Activated CD4-positive, alpha-beta T cell treated with anti-CD3 and anti-CD28 coated beads, Interleukin-2, amount 50 U/mL, for 16 hours (primary cell): ENCODE results near the gene PRAMEF11.
"Not testable (repeated sequence)": the region's sequence is repeated elsewhere in the genome, so short reads cannot be mapped to it uniquely, and the experiment has no call there.

Experiments
- DNase-seq: peaks from one replicate; pipeline ENCODE4 v3.0.0-alpha.2; 2020

PRAMEF11 gene

DNA sequence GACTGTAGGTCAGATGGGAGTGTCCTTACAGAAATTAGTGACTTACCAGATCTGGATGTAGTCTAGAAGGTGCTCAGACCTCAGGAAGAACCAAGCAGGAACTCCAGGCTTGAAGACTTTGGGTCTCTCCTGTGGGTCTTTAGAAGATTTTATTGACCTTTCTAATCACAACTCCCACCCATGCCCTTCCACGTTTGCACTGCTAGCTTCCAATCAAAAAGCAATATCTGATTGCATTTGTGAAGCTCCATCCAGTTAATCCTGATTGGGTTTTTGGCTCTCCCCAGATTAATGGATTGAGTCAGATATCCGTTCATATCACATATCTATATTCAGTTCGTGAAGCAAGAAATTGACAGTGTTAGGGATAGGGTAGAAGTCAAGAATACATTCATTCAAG is at the start of gene PRAMEF11:
TSS of gene PRAMEF11 (minus strand) at position 101 of the 400 bp plus-strand sequence. CDS start 2,621 bp downstream, outside the sequence.
- DNase-seq: not testable (repeated sequence)

DNA sequence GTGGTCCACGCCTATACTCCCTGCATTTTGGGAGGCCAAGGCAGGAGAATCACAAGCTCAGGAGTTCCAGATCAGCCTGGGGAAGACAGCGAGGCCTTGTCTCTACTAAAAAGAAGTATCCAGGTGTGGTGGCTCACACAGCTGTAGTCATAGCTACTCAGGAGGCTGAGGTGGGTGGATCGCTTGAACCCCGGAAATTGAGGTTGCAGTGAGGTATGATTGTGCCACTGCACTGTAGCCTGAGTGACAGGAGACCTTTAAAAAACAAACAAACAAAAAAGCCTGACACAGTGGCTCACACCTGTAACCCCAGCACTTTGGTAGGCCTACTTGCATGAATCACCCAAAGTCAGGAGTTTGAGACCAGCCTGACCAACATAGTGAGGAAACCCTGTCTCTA is 47.2 kb upstream of the PRAMEF11 start:
- not testable (repeated sequence) for DNase-seq

DNA sequence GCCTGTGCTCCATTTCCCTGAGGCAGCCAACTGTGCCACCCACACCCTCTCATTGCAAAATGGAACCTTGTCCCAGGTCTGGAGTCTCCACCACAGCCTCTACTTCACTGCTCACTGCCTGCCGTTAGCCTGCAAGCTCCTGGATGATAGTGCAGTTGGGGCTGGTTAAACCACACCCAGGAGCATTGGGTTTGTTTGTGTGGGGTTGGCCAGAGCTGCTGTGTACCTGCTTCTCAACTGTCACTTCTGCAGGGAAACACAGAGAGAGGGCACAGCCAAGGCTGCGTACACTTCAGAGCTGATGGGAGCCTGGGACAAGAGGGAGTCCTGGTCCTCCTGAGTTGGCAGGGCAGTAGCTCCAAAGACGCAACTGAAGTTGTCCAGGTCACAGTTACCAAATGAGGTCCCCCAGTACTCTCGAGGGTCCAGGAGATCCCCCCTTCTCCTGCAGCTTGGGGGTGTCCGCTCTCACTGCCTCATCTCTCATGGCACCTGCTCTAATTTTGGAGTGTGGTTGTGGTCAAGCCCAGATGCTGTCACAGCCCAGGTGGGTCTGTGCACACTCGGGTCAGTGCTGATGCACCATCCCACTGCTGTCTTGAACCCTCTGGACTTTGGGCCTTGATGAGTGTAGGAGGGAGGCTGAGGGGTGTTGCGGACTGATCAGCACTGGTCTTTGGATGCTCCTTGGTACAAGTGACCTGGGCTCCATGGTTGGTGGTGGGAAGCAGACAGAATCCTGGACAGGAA is 32.1 kb upstream of the PRAMEF11 start:
- not testable (repeated sequence) for DNase-seq

DNA sequence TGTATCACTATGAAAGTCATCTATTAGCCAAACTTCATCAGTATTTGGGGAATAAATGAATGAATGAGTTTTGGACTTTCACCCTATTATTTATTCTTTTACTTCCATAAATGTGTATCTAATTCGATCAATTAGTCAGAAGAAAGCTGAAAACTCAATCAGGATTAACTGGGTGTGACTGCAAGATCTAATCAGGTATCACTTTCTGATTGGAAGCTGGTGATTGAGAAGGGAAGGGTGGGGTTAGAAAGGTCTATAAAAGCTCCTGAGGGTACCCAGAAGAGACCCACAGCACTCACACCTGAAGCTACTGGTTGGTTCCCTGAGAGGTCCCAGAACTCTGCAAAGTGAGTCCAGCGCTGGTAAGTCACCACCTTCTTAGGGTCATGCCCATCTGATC is 25.6 kb upstream of the PRAMEF11 start, which contains the start of gene PRAMEF2:
TSS of gene PRAMEF2 (plus strand) at position 301 of the 400 bp plus-strand sequence. CDS start 1,924 bp downstream, outside the sequence.
- not testable (repeated sequence) for DNase-seq

DNA sequence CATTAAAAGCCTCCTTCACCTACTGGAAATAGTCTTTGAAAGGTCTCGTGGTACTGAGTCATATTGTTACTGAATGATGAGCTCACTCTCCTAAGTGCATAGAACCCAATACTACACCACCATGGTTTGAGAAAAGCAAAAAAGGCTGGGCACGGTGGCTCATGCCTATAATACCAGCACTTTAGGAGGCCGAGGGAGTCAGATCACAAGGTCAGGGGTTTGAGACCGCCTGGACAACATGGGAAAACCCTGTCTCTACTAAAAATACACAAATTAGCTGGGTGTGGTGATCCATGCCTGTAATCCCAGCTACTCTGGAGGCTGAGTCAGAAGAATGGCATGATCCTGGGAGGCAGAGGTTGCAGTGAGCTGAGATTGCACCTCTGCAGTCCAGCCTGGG is 20.6 kb upstream of the PRAMEF11 start:
- no peak for DNase-seq

DNA sequence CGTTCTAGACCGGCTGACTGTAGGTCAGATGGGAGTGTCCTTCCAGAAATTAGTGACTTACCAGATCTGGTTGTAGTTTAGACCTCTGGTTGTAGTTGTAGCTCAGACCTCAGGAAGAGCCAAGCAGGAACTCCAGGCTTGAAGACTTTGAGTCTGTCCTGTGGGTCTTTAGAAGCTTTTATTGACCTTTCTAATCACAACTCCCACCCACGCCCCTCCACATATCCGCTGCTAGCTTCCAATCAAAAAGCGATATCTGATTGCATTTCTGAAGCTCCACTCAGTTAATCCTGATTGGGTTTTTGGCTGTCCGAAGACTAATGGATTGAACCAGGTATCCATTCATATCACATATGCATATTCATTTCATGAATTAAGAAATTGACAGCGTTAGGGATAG is 17.4 kb upstream of the PRAMEF11 start, which contains the start of gene HNRNPCL1:
TSS of gene HNRNPCL1 (minus strand) at position 101 of the 400 bp plus-strand sequence. CDS start 431 bp downstream, outside the sequence.
- not testable (repeated sequence) for DNase-seq

DNA sequence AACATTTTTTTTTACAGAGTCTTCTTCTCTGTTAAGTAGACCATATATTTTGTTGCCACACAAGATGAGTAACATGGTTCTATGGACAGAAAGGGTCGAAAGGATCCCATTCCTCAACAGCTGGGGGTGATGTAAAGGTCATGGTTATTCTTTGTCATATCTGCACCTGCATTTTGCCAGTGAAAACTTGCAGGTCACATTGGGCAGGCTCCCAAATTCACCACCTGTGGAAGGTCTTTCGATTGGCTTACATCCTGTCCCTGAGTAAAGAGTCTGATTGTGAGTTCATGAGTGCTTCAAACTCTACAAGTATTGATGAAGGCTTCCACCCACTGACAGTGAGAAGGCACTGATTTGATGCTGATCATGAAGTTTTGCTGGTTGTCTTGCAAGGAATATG is 2.0 kb upstream of the PRAMEF11 start:
- not testable (repeated sequence) for DNase-seq

DNA sequence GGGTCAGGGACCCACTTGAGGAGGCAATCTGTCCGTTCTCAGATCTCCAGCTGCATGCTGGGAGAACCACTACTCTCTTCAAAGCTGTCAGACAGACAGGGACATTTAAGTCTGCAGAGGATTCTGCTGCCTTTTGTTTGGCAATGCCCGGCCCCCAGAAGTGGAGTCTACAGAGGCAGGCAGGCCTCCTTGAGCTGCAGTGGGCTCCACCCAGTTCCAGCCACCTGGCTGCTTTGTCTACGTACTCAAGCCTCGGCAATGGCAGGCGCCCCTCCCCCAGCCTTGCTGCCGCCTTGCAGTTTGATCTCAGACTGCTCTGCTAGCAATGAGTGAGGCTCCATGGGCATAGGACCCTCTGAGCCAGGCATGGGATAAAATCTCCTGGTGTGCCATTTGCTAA is 12.1 kb downstream of the PRAMEF11 start:
- not testable (repeated sequence) for DNase-seq

DNA sequence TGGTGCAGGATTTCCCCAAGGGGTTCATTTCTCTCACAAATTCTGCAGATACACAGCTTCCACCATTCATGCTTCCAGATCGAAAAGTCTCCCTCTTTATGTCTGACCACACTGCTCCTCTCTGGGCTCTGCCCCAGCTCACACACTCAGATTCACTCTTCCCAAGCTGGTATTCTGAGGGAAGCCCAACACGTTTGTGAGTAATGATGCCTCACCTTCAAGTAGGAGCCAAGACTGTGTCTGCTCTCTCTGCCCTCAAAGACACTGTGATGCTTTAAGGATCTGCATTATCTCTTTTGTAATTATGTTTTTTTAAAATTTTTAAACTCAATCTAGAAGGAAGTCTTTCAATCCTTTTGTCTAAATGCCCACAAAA is 19.8 kb downstream of the PRAMEF11 start:
- DNase-seq: no peak

DNA sequence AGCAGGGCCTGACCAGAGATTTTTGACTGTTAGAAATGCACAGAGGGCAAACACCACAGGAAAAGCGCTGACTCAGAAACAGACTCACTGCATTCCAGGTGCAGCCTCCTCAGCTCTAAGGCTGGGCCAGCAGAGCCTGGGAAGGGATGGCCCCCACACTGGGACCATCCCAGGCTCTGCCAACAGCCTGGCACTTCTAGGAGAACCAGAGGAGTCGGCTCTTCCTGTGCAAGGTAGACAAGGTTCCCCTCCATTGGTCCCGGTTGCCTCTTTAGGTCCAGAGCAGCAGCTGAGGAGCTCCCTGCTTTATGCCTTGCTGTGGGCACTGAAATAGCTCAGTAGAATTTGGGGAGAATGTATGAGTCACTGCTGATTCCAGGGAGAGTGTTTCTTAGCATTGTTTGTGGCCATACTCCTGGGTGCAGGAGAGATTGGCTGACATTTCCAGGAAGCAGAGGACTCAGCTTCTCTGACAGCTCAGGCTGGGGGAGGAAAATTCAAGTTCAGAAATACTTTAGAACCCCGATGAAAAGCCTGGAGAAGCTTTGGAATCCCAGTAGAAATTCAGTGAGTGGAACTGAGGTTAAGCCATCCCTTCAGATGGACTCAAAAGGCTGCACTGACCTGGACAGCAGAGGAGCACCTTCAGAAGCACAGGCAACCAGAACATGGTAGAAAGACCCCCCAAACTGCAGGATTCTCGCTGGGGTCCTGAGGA is 20.4 kb downstream of the PRAMEF11 start:
- DNase-seq: no peak

DNA sequence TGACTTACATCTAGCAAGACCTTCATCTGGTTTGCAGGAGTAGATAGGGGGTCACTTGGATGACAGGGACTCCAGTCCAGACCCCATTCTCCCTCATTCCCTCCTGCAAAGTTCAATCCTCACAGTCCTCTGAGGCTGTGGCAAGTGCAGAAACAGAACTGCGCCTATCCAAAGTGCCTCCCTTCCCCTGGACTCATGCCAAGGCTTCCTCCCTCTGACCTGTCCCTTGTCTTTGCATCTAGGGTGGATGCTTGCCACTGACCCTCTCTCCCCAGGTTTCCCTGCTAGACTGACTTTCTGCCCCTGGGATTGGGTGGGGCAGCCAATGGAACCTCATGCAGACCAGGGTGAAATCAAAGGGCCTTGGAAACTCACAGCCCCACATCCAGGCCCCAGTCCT is 21.3 kb downstream of the PRAMEF11 start:
- DNase-seq: no peak

DNA sequence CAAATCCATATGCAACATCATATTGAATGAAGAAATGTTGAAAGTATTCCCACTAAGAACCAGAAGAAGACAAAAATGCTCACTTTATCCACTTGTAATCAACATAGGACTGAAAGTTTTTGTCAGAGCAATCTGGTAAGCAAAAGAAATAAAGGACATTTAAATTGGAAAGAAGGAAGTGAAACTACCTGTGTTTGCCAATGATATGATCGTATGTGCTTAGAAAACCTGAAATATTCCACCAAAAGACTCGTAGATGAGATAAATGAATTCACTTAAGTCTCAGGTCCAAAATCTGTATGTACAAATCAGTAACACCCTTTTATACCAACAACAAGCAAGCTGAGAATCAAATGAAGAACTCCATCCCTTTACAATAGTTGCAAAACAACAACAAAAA is 31.5 kb downstream of the PRAMEF11 start:
- no peak for DNase-seq

DNA sequence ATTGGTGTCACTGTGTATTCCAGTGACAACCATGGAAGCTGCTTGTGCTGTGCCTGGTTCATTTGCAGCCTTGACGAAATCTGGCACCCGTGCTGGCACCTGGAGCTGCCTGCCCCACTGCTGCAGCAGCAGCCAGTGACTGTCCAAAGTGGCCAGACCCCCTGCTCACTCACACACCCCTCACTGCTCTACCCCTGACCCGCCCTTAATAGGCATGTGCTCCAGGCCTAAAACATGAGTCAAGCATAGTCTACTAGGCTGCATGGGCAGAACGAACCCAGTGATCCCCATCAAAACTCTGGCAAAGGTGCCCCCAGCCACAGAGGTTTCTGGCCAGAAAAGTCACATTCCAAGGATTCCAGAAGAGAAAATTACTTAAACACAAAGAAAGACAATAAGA is 32.3 kb downstream of the PRAMEF11 start:
- DNase-seq: no peak

DNA sequence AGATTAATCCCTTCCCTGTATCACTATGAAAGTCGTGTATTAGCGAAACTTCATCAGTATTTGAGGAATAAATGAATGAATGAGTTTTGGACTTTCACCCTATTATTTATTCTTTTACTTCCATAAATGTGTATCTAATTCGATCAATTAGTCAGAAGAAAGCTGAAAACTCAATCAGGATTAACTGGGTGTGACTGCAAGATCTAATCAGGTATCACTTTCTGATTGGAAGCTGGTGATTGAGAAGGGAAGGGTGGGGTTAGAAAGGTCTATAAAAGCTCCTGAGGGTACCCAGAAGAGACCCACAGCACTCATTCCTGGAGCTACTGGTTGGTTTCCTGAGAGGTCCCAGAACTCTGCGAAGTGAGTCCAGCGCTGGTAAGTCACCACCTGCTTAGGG is 40.1 kb downstream of the PRAMEF11 start, which contains the start of gene PRAMEF1:
TSS of gene PRAMEF1 (plus strand) at position 301 of the 400 bp plus-strand sequence. CDS start 1,831 bp downstream, outside the sequence.
- not testable (repeated sequence) for DNase-seq

DNA sequence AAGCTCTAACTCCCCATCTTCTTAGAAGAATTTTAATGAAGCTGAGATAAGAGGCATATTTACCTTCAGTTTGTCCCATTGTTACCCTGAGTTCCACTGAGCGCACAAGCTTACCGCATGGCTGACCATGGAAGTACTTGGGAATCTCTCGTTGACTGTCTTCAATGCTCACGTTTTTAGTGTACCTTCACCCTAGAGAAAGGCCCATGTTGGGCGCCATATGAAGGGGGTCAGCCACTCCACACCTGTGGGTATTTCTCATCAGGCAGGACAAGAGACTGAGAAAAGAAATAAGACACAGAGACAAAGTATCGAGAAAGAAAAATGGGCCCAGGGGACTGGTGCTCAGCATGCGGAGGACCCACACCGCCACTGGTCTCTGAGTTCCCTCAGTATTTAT is 46.5 kb downstream of the PRAMEF11 start:
- DNase-seq: not testable (repeated sequence)

DNA sequence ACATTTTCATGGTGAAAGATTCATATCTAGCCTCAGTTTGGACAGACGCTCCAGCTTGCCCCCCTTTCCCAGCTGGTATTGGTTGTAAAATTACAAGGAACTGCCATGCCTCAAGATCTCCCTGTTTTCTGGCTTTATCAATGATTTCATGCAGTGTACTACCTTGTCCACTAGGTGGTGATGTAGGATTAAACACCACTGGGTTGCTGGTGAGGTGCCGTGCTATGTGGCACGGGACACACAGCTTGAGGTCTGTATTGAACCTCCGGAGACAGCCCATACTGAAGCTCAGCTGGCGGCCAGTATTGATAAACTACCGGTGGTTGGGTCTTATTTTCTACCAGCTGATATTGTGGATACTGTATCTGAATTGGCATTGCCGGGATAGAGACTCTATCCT is 47.4 kb downstream of the PRAMEF11 start:
- peak; percentile 33 for DNase-seq

DNA sequence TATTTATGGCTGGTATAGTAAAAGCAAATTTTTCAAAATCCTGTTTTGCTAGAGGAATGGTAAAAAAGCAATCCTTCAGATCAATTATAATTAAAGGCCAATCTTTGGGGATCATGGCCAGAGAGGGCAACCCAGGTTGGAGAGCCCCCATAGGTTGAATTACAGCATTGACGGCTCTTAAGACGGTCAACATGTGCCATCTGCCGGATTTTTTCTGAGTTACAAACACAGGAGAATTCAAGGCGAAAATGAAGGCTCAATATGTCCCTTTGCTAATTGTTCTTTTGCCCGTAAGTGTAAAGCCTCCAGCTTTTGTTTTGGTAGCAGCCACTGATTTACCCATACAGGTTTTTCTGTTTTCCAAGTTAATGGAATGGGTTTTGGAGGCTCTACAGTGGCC is 49.7 kb downstream of the PRAMEF11 start:
- not testable (repeated sequence) for DNase-seq

DNA sequence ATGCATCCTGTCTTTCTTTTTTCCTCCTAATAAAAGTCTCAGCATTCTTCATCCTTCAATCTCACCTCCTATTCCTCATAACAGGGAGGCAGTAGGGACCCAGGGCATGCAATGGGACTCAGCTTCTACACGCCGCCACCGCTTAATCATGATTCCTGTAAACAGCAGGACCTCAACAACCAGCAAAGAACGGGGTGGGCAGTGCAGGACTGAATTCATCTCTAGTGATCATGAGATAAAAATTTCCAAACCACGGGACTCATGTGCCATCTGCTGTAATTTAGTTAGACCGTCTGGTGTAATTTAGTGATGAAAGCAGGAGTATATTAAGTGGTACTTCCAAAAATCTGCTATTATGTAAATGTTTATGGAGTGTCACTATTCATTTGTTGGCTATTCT is 52.3 kb downstream of the PRAMEF11 start:
- DNase-seq: no peak

DNA sequence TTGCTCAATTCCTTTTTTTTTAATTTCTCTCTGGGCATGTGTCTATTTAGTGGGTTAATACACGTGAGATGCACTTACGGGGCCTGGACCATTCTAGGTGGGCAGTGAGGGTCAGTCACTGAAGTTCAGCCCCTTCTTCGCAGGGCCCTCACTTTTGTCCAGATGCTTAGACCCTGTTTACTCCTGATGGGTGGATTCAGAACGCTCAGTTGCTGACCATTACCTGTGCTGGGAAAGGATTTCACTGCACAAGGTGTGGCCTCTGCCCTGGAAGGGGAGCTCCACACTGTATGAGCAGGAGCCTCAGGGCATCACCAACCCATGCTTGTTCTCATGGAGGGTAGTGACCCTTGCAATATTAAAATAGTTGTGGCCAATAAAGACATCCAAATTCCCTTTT is 53.1 kb downstream of the PRAMEF11 start:
- no peak for DNase-seq

DNA sequence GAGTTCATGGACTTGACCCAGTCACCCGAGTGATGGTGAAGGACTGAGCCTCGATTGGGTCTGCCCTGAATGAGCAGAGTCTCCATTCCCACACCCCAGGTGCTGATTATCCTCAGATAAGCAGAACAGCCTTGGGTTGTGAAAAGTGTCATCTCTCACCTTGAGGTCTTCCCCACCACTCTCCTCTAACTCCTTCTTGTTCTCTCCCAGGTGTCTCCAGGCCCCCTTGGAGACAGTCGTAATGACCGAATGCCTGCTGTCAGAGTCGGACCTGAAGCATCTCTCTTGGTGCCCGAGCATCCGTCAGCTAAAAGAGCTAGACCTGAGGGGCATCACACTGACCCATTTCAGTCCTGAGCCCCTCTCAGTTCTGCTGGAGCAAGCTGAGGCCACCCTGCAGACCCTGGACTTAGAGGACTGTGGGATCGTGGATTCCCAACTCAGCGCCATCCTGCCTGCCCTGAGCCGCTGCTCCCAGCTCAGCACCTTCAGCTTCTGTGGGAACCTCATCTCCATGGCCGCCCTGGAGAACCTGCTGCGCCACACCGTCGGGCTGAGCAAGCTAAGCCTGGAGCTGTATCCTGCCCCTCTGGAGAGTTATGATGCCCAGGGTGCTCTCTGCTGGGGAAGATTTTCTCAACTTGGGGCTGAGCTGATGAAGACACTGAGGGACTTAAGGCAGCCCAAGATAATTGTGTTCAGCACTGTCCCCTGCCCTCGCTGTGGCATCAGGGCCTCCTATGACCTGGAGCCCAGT is 54.2 kb downstream of the PRAMEF11 start:
- no peak for DNase-seq

DNA sequence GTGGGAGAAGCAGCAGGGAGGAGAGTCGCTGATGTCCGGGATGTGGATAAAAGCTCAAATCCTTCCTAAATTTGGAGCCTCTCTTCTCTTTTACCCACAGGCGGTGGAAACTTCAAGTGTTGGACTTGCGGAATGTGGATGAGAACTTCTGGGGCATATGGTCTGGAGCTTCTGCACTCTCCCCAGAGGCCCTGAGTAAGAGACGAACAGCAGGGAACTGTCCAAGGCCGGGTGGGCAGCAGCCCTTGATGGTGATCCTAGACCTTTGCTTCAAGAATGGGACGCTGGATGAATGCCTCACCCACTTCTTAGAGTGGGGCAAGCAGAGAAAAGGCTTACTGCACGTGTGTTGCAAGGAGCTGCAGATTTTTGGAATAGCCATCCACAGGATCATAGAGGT is 55.8 kb downstream of the PRAMEF11 start:
- DNase-seq: no peak

DNA sequence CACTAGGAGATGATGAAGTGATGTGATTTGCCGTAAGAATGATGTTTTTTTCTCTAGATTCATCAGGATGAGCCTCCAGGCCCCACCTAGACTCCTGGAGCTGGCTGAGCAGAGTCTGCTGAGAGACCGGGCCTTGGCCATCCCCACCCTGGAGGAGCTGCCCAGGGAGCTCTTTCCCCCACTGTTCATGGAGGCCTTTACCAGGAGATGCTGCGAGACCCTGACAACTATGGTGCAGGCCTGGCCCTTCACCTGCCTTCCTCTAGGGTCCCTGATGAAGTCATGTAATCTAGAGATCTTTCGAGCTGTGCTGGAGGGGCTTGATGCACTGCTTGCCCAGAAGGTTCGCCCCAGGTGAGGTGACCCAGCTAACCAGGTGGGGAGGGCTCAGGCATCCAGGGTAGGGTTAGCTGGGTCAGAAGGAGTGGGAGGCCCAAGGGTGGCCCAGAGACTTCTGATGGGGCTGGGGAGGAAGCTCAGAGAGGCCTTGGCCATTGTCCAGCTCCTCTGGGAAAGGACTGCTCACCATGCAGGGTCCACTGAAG is 56.3 kb downstream of the PRAMEF11 start:
- no peak for DNase-seq
